Liver (tissue), 9 donors: ENCODE measurements around the gene OR1F1. TPM values are rescaled to one million over a fixed set of nuclear protein-coding genes. Genes with fewer than 3 reads are reported as not detected.

Experiments
- DNase-seq: peaks from one replicate; pipeline ENCODE4 v3.0.0-alpha.2; 2017; ENCODE audit warnings: low spot score
- H3K27ac ChIP-seq, 2 donors: one replicate each; pipeline ENCODE4 v1.7.0; 2013; ENCODE audit warnings: inconsistent platforms in 2 of 2, low read length in 2 of 2, control low read depth in 1 of 2, low read depth in 1 of 2, mild to moderate bottlenecking in 1 of 2
- H3K27me3 ChIP-seq, 4 donors: one replicate each; pipeline versions ENCODE4 v1.6.1 to v1.7.0; 2013; ENCODE audit warnings: low read length in 3 of 4, inconsistent platforms in 1 of 4, mild to moderate bottlenecking in 1 of 4, moderate library complexity in 1 of 4; ENCODE audit not compliant: control insufficient read depth in 4 of 4, insufficient read depth in 4 of 4
- H3K36me3 ChIP-seq, 4 donors: one replicate each; pipeline versions ENCODE4 v1.6.1 to v1.7.0; 2013; ENCODE audit warnings: low read length in 3 of 4, mild to moderate bottlenecking in 3 of 4, low read depth in 1 of 4, moderate library complexity in 1 of 4; ENCODE audit not compliant: control insufficient read depth in 4 of 4, insufficient read depth in 3 of 4
- H3K4me1 ChIP-seq, 4 donors: one replicate each; pipeline versions ENCODE4 v1.6.1 to v1.7.0; 2013; ENCODE audit warnings: low read length in 3 of 4, mild to moderate bottlenecking in 3 of 4, moderate library complexity in 1 of 4; ENCODE audit not compliant: control insufficient read depth in 4 of 4, insufficient read depth in 4 of 4
- H3K4me3 ChIP-seq, 3 donors: one replicate each; pipeline versions ENCODE4 v1.6.1 to v1.7.0; 2013; ENCODE audit warnings: low read length in 3 of 3, control low read depth in 1 of 3, low read depth in 1 of 3, mild to moderate bottlenecking in 1 of 3
- H3K9ac ChIP-seq, 2 donors: one replicate each; pipeline ENCODE4 v1.7.0; 2013; ENCODE audit warnings: low read length in 2 of 2, mild to moderate bottlenecking in 2 of 2, moderate library complexity in 2 of 2, control low read depth in 1 of 2, low read depth in 1 of 2
- H3K9me3 ChIP-seq, 4 donors: one replicate each; pipeline versions ENCODE4 v1.6.1 to v1.7.0; 2013; ENCODE audit warnings: low read length in 3 of 4; ENCODE audit not compliant: control insufficient read depth in 4 of 4
- CTCF ChIP-seq: fragments of 150-350 bp; IDR thresholded peaks from 2 replicates; pipeline ENCODE4 v1.5.1; 2017; ENCODE audit warnings: improper control_type of control experiment, low read depth, low read length; ENCODE audit not compliant: missing input control
- EGR1 ChIP-seq, 2 donors: IDR thresholded peaks; 2 replicates each; pipeline ENCODE4 v1.6.1; 2016 to 2018; ENCODE audit warnings: antibody characterized with exemption in 2 of 2, low read depth in 2 of 2
- FOXA1 ChIP-seq: IDR thresholded peaks from 2 replicates; pipeline ENCODE4 v1.6.1; 2016; ENCODE audit warnings: antibody characterized with exemption
- FOXA2 ChIP-seq: IDR thresholded peaks from 2 replicates; pipeline ENCODE4 v1.6.1; 2016; ENCODE audit warnings: antibody characterized with exemption
- GABPA ChIP-seq, 2 donors: IDR thresholded peaks in 1 of 2; conservative IDR thresholded peaks in 1 of 2; 2 replicates each; pipeline ENCODE4 v1.6.1; 2016; ENCODE audit warnings: antibody characterized with exemption in 2 of 2, mild to moderate bottlenecking in 1 of 2, moderate library complexity in 1 of 2
- HNF4A ChIP-seq, 2 donors: conservative IDR thresholded peaks; 2 replicates each; pipeline ENCODE4 v1.6.1; 2016; ENCODE audit warnings: antibody characterized with exemption in 2 of 2, mild to moderate bottlenecking in 2 of 2
- HNF4G ChIP-seq: IDR thresholded peaks from 2 replicates; pipeline ENCODE4 v1.6.1; 2016; ENCODE audit warnings: antibody characterized with exemption
- JUND ChIP-seq, 2 donors: IDR thresholded peaks; 2 replicates each; pipeline ENCODE4 v1.6.1; 2016; ENCODE audit warnings: antibody characterized with exemption in 2 of 2
- MAX ChIP-seq: IDR thresholded peaks from 2 replicates; pipeline ENCODE4 v1.6.1; 2016; ENCODE audit warnings: antibody characterized with exemption
- NR2F2 ChIP-seq: IDR thresholded peaks from 2 replicates; pipeline ENCODE4 v1.6.1; 2016; ENCODE audit warnings: antibody characterized with exemption
- RAD21 ChIP-seq, 2 donors: IDR thresholded peaks; 2 replicates each; pipeline ENCODE4 v1.6.1; 2016; ENCODE audit warnings: antibody characterized with exemption in 2 of 2, mild to moderate bottlenecking in 2 of 2
- RXRA ChIP-seq, 2 donors: IDR thresholded peaks; 2 replicates each; pipeline ENCODE4 v1.6.1; 2017 to 2018; ENCODE audit warnings: antibody characterized with exemption in 2 of 2, mild to moderate bottlenecking in 1 of 2
- SP1 ChIP-seq: IDR thresholded peaks from 2 replicates; pipeline ENCODE4 v1.6.1; 2018; ENCODE audit warnings: antibody characterized with exemption, mild to moderate bottlenecking
- TAF1 ChIP-seq: conservative IDR thresholded peaks from 2 replicates; pipeline ENCODE4 v1.6.1; 2016; ENCODE audit warnings: antibody characterized with exemption, mild to moderate bottlenecking
- YY1 ChIP-seq: IDR thresholded peaks from 2 replicates; pipeline ENCODE4 v1.6.1; 2016; ENCODE audit warnings: antibody characterized with exemption, mild to moderate bottlenecking
- WGBS: extraction: QIAGEN DNeasy Blood & Tissue Kit; methylation state at CpG from one replicate; pipeline ENCODE4 v1.1.7; 2013; 5-methylcytosine and 5-hydroxymethylcytosine counted together
- polyA plus RNA-seq, 2 donors: library from polyadenylated mRNA; stranded (reverse) in 1 of 2; unstranded in 1 of 2; fragments of 200-250 nt in 1 of 2; fragments of >200 nt in 1 of 2; fragmentation: Nextera tagmentation in 1 of 2; extraction: Ambion mirVana in 1 of 2; gene quantifications; one replicate each; pipeline versions ENCODE4 v1.2.1 to v1.2.3, GENCODE V29; 2013 to 2015
- total RNA-seq, 2 donors: library from RNA; depleted of rRNA; stranded (reverse); fragments of >200 nt; gene quantifications; one replicate each; pipeline ENCODE4 v1.2.3, GENCODE V29; 2014
- TF ChIP-seq, protein P1 (sequence below): IDR thresholded peaks from 2 replicates; pipeline ENCODE4 v1.6.1; 2016; ENCODE audit warnings: antibody characterized with exemption
- TF ChIP-seq, protein P2 (sequence below): IDR thresholded peaks from 2 replicates; pipeline ENCODE4 v1.6.1; 2016; ENCODE audit warnings: antibody characterized with exemption
- TF ChIP-seq, protein P3 (sequence below): IDR thresholded peaks from 2 replicates; pipeline ENCODE4 v1.6.1; 2016; ENCODE audit warnings: antibody characterized with exemption, mild to moderate bottlenecking
- donor health status: healthy.
- donor health status: healthy.
- donor health status: healthy.
- donor health status: healthy.
- donor health status: healthy.

OR1F1 gene
- total and polyA plus RNA-seq, 4 donors: not detected

GRCh38 chr16:3241761-3242160 lies 53.8 kb downstream of the OR1F1 start:
- TF ChIP-seq RAD21 (IDR thresholded peaks at IDR 0.05): no peak
- TF ChIP-seq FOXA2: no peak
- peaks cover 0 to 3% (median 1%) of the 10 kb centered on the region in 4 donors for H3K9me3 ChIP-seq
- H3K4me3 ChIP-seq: no peak overlapping the region
- H3K36me3 ChIP-seq: peaks cover 0 to 2% (median 0%) of the 10 kb centered on the region in 4 donors
- no peak for DNase-seq
- no peak overlapping the region for H3K27ac ChIP-seq
- H3K27me3 ChIP-seq: no peaks in the 10 kb centered on the region
- no peaks in the 10 kb centered on the region for H3K4me1 ChIP-seq
- 69% methylated on average over 5 of the region's 5 CpGs for WGBS
- H3K9ac ChIP-seq: no peak overlapping the region

DNA sequence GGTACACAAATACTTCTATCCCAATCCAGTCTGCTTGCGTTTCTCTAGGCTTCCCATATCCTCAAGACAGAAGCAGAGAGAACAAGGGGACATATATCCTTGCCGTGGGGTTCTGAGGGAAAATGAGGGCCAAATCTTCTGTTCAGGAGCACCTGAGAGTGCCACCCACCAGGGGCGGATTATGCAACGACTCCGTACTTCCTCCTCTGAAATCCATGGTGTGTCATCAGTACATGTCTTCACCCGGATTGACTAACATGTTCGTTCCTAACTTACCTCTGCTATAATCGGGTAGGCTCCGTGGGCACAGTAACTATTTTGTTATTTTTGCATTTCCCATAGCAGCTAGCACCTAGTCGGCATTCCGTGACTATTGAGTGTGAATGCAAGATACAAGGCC lies 54.7 kb downstream of the OR1F1 start:
- no peaks in the 10 kb centered on the region for H3K27me3 ChIP-seq
- WGBS: 76% methylated on average over 11 of the region's 11 CpGs
- no peak overlapping the region for H3K27ac ChIP-seq
- H3K9ac ChIP-seq: no peak overlapping the region
- peaks cover 0 to 2% (median 0%) of the 10 kb centered on the region in 4 donors for H3K36me3 ChIP-seq
- DNase-seq: no peak
- H3K9me3 ChIP-seq: peaks cover 0 to 3% (median 1%) of the 10 kb centered on the region in 4 donors
- no peak overlapping the region for H3K4me3 ChIP-seq
- TF ChIP-seq TAF1 (no peak), CTCF (no peak), HNF4G (no peak), RXRA (IDR thresholded peaks at IDR 0.05) (no peak), RAD21 (IDR thresholded peaks at IDR 0.05) (no peak), FOXA1 (no peak), NR2F2 (no peak), FOXA2 (no peak), HNF4A (conservative IDR thresholded peaks at IDR 0.05) (no peak), JUND (IDR thresholded peaks at IDR 0.05) (no peak), YY1 (no peak), GABPA (IDR thresholded peaks at IDR 0.05 in 1 of 2, conservative IDR thresholded peaks at IDR 0.05 in 1 of 2) (no peak)
- TF ChIP-seq, protein P1, sequence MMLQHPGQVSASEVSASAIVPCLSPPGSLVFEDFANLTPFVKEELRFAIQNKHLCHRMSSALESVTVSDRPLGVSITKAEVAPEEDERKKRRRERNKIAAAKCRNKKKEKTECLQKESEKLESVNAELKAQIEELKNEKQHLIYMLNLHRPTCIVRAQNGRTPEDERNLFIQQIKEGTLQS: no peak
- TF ChIP-seq, protein P2, sequence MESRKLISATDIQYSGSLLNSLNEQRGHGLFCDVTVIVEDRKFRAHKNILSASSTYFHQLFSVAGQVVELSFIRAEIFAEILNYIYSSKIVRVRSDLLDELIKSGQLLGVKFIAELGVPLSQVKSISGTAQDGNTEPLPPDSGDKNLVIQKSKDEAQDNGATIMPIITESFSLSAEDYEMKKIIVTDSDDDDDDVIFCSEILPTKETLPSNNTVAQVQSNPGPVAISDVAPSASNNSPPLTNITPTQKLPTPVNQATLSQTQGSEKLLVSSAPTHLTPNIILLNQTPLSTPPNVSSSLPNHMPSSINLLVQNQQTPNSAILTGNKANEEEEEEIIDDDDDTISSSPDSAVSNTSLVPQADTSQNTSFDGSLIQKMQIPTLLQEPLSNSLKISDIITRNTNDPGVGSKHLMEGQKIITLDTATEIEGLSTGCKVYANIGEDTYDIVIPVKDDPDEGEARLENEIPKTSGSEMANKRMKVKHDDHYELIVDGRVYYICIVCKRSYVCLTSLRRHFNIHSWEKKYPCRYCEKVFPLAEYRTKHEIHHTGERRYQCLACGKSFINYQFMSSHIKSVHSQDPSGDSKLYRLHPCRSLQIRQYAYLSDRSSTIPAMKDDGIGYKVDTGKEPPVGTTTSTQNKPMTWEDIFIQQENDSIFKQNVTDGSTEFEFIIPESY: no peak
- H3K4me1 ChIP-seq: no peaks in the 10 kb centered on the region

GRCh38 chr16:3243882-3244281 lies 55.9 kb downstream of the OR1F1 start:
- H3K36me3 ChIP-seq: peaks cover 0 to 2% (median under 1%) of the 10 kb centered on the region in 4 donors
- H3K27me3 ChIP-seq: no peaks in the 10 kb centered on the region
- peaks cover 0 to 3% (median 1%) of the 10 kb centered on the region in 4 donors for H3K9me3 ChIP-seq
- no peak for DNase-seq
- WGBS: 73% methylated on average over 6 of the region's 6 CpGs
- no peak overlapping the region for H3K4me3 ChIP-seq
- H3K4me1 ChIP-seq: no peaks in the 10 kb centered on the region
- no peak overlapping the region for H3K9ac ChIP-seq
- TF ChIP-seq HNF4A (conservative IDR thresholded peaks at IDR 0.05) (no peak), MAX (no peak), TAF1 (no peak), RXRA (IDR thresholded peaks at IDR 0.05) (no peak), NR2F2 (no peak), SP1 (no peak), HNF4G (no peak), YY1 (no peak), FOXA2 (no peak), FOXA1 (no peak), GABPA (IDR thresholded peaks at IDR 0.05 in 1 of 2, conservative IDR thresholded peaks at IDR 0.05 in 1 of 2) (no peak), EGR1 (IDR thresholded peaks at IDR 0.05; ENCODE audit: low read depth in 2 of 2) (no peak), JUND (IDR thresholded peaks at IDR 0.05) (no peak)
- TF ChIP-seq, protein P2: no peak
- TF ChIP-seq, protein P3, sequence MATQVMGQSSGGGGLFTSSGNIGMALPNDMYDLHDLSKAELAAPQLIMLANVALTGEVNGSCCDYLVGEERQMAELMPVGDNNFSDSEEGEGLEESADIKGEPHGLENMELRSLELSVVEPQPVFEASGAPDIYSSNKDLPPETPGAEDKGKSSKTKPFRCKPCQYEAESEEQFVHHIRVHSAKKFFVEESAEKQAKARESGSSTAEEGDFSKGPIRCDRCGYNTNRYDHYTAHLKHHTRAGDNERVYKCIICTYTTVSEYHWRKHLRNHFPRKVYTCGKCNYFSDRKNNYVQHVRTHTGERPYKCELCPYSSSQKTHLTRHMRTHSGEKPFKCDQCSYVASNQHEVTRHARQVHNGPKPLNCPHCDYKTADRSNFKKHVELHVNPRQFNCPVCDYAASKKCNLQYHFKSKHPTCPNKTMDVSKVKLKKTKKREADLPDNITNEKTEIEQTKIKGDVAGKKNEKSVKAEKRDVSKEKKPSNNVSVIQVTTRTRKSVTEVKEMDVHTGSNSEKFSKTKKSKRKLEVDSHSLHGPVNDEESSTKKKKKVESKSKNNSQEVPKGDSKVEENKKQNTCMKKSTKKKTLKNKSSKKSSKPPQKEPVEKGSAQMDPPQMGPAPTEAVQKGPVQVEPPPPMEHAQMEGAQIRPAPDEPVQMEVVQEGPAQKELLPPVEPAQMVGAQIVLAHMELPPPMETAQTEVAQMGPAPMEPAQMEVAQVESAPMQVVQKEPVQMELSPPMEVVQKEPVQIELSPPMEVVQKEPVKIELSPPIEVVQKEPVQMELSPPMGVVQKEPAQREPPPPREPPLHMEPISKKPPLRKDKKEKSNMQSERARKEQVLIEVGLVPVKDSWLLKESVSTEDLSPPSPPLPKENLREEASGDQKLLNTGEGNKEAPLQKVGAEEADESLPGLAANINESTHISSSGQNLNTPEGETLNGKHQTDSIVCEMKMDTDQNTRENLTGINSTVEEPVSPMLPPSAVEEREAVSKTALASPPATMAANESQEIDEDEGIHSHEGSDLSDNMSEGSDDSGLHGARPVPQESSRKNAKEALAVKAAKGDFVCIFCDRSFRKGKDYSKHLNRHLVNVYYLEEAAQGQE: no peak
- no peak overlapping the region for H3K27ac ChIP-seq
